Neural progenitor cell (in vitro differentiated cells): Measurements from ENCODE around the gene ESR2.

Experiments
- CTCF ChIP-seq: fragments of 200-600 bp; sonication (generic); IDR thresholded peaks from 2 replicates; pipeline ENCODE4 v1.5.1; 2017; ENCODE audit warnings: antibody characterized with exemption, mild to moderate bottlenecking
- EZH2phosphoT487 ChIP-seq: fragments of 200-600 bp; sonication (generic); IDR thresholded peaks from 2 replicates; pipeline ENCODE4 v1.6.1; 2017; ENCODE audit warnings: antibody characterized with exemption

GRCh38 chr14:64232095-64232838 lies 61.9 kb downstream of the ESR2 start:
- no peak for TF ChIP-seq CTCF
- TF ChIP-seq EZH2phosphoT487 = no peak
